IPS DF 4.7 (cell line): ENCODE data around the gene BICD1.

Experiments
- DNase-seq: peaks from one replicate; pipeline ENCODE4 v3.0.0-alpha.2; 2013; ENCODE audit warnings: low spot score; ENCODE audit errors: extremely low read depth

Gene BICD1

GRCh38 chr12:32336261-32336660 is 229.6 kb downstream of the BICD1 start:
- DNase-seq = no peak

- no peak for DNase-seq
These were observed 236.8 kb downstream of the BICD1 start for GRCh38 chr12:32343496-32343895.

- DNase-seq = no peak
These were observed 237.4 kb downstream of the BICD1 start for GRCh38 chr12:32344047-32344446.

- no peak for DNase-seq
These were observed 246.9 kb downstream of the BICD1 start for GRCh38 chr12:32353540-32353939.

GRCh38 chr12:32357601-32358249 is 251.1 kb downstream of the BICD1 start:
- no peak for DNase-seq

GRCh38 chr12:32360956-32361355 is 254.3 kb downstream of the BICD1 start:
- no peak for DNase-seq

GRCh38 chr12:32362892-32363291 is 256.2 kb downstream of the BICD1 start:
- no peak for DNase-seq

GRCh38 chr12:32365473-32366064 is 258.9 kb downstream of the BICD1 start:
- peak; percentile 72 for DNase-seq

- no peak for DNase-seq
These were observed 260.1 kb downstream of the BICD1 start for GRCh38 chr12:32366714-32367113.

- DNase-seq = no peak
These were observed 260.7 kb downstream of the BICD1 start for GRCh38 chr12:32367381-32367780.

- no peak for DNase-seq
These were observed 262.6 kb downstream of the BICD1 start for GRCh38 chr12:32369202-32369601.

- no peak for DNase-seq
These were observed 270.9 kb downstream of the BICD1 start for GRCh38 chr12:32377344-32378055.

GRCh38 chr12:32379213-32379612 is 272.6 kb downstream of the BICD1 start:
- DNase-seq = no peak

GRCh38 chr12:32379667-32380066 is 273.0 kb downstream of the BICD1 start:
- DNase-seq = no peak

GRCh38 chr12:32382226-32382625 is 275.6 kb downstream of the BICD1 start:
- no peak for DNase-seq

GRCh38 chr12:32390572-32391219 is 284.0 kb downstream of the BICD1 start:
- no peak for DNase-seq

GRCh38 chr12:32395026-32395425 is 288.4 kb downstream of the BICD1 start:
- DNase-seq = no peak

GRCh38 chr12:32397696-32398095 is 291.0 kb downstream of the BICD1 start:
- no peak for DNase-seq

GRCh38 chr12:32398181-32398580 is 291.5 kb downstream of the BICD1 start:
- DNase-seq = no peak

GRCh38 chr12:32398816-32399369 is 292.2 kb downstream of the BICD1 start:
- no peak for DNase-seq

- DNase-seq = no peak
These were observed 292.9 kb downstream of the BICD1 start, which contains the start of gene FGD4 for GRCh38 chr12:32399370-32400113. Gene FGD4 (plus strand): TSS chr12:32399558.
